H1 (cell line): ENCODE results near the gene MTFMT. TPM values are rescaled to one million over a fixed set of nuclear protein-coding genes. Genes with fewer than 3 reads are reported as not detected.

ENCODE experiments used
- E2F6 ChIP-seq: IDR thresholded peaks from 2 replicates; pipeline ENCODE4 v1.6.1; 2012; ENCODE audit warnings: inconsistent platforms
- polyA plus RNA-seq, 7 experiments: library from polyadenylated mRNA; depleted of rRNA in 3 of 7; stranded (reverse) in 5 of 7; unstranded in 2 of 7; fragments of >200 nt in 5 of 7; fragments of 200-250 nt in 2 of 7; gene quantifications; 1 replicate in 5 of 7; 2 replicates in 1 of 7; 4 replicates in 1 of 7; pipeline versions ENCODE4 v1.2.1 to v1.2.3, GENCODE V29; 2011 to 2013; ENCODE audit warnings: missing spikeins in 2 of 7, mixed read lengths in 2 of 7
- total RNA-seq: library from RNA; stranded (reverse); fragmentation: NEBNext Ultra II Directional; extraction: Animal tissue kit (Norgen Biotek cat#: 25700); gene quantifications from 2 replicates; pipeline ENCODE4 v1.2.1, GENCODE V29; 2021

The MTFMT gene
- total and polyA plus RNA-seq, 2 of the 8 experiments (the other 6 are each of a cell fraction or from before 2014, with no cell fraction given) = 7.7 to 20.8 TPM

- no peak for TF ChIP-seq E2F6
- TF ChIP-seq, all 59 proteins: peak for 0
Measured at GRCh38 chr15:65006876-65007275, 22.6 kb downstream of the MTFMT start (continued).
